ENCODE data around the gene GPR65.
A peak's percentile ranks its signal among the peaks of the same experiment; 100 is the strongest.
"Not testable (repeated sequence)": the region's sequence is repeated elsewhere in the genome, so short reads cannot be mapped to it uniquely, and the experiment has no call there.

Gene GPR65

GRCh38 chr14:88002421-88003075 lies 2.4 kb upstream of the GPR65 start:
- DNase-seq (ENCODE audit: insufficient read length, low spot score), result no peak
- no peak for FAIRE-seq

GRCh38 chr14:88003425-88003824 lies 1.5 kb upstream of the GPR65 start:
- DNase-seq (ENCODE audit: insufficient read length, low spot score), result no peak
- no peak for FAIRE-seq

- FAIRE-seq (no peak), DNase-seq (ENCODE audit: insufficient read length, low spot score) (no peak)
Observed at GRCh38 chr14:88004506-88005036, 364 bp upstream of the GPR65 start.

- DNase-seq (ENCODE audit: insufficient read length, low spot score) (no peak), FAIRE-seq (no peak)
Observed at GRCh38 chr14:88005978-88006851, 1.3 kb downstream of the GPR65 start.

GRCh38 chr14:88007608-88008007 lies 2.7 kb downstream of the GPR65 start:
- DNase-seq (ENCODE audit: insufficient read length, low spot score), result no peak
- FAIRE-seq, result no peak

- FAIRE-seq, result no peak
- no peak for DNase-seq (ENCODE audit: insufficient read length, low spot score)
Observed at GRCh38 chr14:88008039-88008742, 3.3 kb downstream of the GPR65 start.

- FAIRE-seq, result no peak
- no peak for DNase-seq (ENCODE audit: insufficient read length, low spot score)
Observed at GRCh38 chr14:88009486-88009885, 4.6 kb downstream of the GPR65 start.

- FAIRE-seq (no peak), DNase-seq (ENCODE audit: insufficient read length, low spot score) (no peak)
Observed at GRCh38 chr14:88010331-88010730, 5.4 kb downstream of the GPR65 start.

GRCh38 chr14:88012495-88012894 lies 7.6 kb downstream of the GPR65 start:
- DNase-seq (ENCODE audit: insufficient read length, low spot score), result no peak
- FAIRE-seq, result no peak

- DNase-seq (ENCODE audit: insufficient read length, low spot score) (peak; percentile 29), FAIRE-seq (no peak)
Observed at GRCh38 chr14:88013750-88014349, 8.9 kb downstream of the GPR65 start.

GRCh38 chr14:88016768-88017167 lies 11.8 kb downstream of the GPR65 start:
- DNase-seq (ENCODE audit: insufficient read length, low spot score), result no peak
- no peak for FAIRE-seq

GRCh38 chr14:88017535-88017934 lies 12.6 kb downstream of the GPR65 start:
- FAIRE-seq (no peak), DNase-seq (ENCODE audit: insufficient read length, low spot score) (no peak)

- FAIRE-seq (no peak), DNase-seq (ENCODE audit: insufficient read length, low spot score) (no peak)
Observed at GRCh38 chr14:88023658-88024187, 18.8 kb downstream of the GPR65 start.

GRCh38 chr14:88024252-88025086 lies 19.5 kb downstream of the GPR65 start:
- DNase-seq (ENCODE audit: insufficient read length, low spot score); FAIRE-seq: not testable (repeated sequence)

GRCh38 chr14:88025313-88025712 lies 20.4 kb downstream of the GPR65 start:
- FAIRE-seq (no peak), DNase-seq (ENCODE audit: insufficient read length, low spot score) (no peak)

GRCh38 chr14:88026890-88027289 lies 22.0 kb downstream of the GPR65 start:
- FAIRE-seq, result no peak

GRCh38 chr14:88029500-88029899 lies 24.6 kb downstream of the GPR65 start:
- DNase-seq (ENCODE audit: insufficient read length, low spot score), result no peak
- no peak for FAIRE-seq

More at GRCh38 chr14:88026890-88027289, 22.0 kb downstream of the GPR65 start:
- no peak for DNase-seq (ENCODE audit: insufficient read length, low spot score)

- FAIRE-seq (no peak), DNase-seq (ENCODE audit: insufficient read length, low spot score) (no peak)
Observed at GRCh38 chr14:88030079-88030478, 25.1 kb downstream of the GPR65 start.

GRCh38 chr14:88030892-88031291 lies 26.0 kb downstream of the GPR65 start:
- no peak for FAIRE-seq
- DNase-seq (ENCODE audit: insufficient read length, low spot score), result no peak

GRCh38 chr14:88032373-88032772 lies 27.4 kb downstream of the GPR65 start:
- FAIRE-seq, result no peak

More at GRCh38 chr14:88032373-88032772, 27.4 kb downstream of the GPR65 start:
- DNase-seq (ENCODE audit: insufficient read length, low spot score), result no peak
